ENCODE results near the gene MVD. TPM values are rescaled to one million over a fixed set of nuclear protein-coding genes. Genes with fewer than 3 reads are reported as not detected.

Gene MVD
- total RNA-seq, 4 donors from 2014 or later = 2.4 to 22.1 (median 15.0) TPM

- intact Hi-C loops (cut with DNase I; ENCODE audit: low total_unique reads) = no loop called here
- Histone ChIP-seq H3K27me3 (no peaks in the 10 kb centered on the region), H3K9me3 (no peaks in the 10 kb centered on the region), H3K27ac (no peak overlapping the region), H3K4me3 (no peak overlapping the region), H3K4me1 (peaks cover 0 to 4% of the 10 kb centered on the region in 2 donors), H3K36me3 (no peaks in the 10 kb centered on the region)
- TF ChIP-seq POLR2A (IDR thresholded peaks at IDR 0.05) (no peak), CTCF (IDR thresholded peaks at IDR 0.05) (no peak)
- no peak for DNase-seq
Observed at GRCh38 chr16:88665570-88665969, 2.7 kb upstream of the MVD start.

GRCh38 chr16:88665148-88665547, 2.3 kb upstream of the MVD start:
- TF ChIP-seq POLR2A (IDR thresholded peaks at IDR 0.05) (no peak), CTCF (IDR thresholded peaks at IDR 0.05) (no peak)
- no peaks in the 10 kb centered on the region for H3K27me3 ChIP-seq
- H3K36me3 ChIP-seq = no peaks in the 10 kb centered on the region
- H3K9me3 ChIP-seq = no peaks in the 10 kb centered on the region
- no peak for DNase-seq
- intact Hi-C loops (cut with DNase I; ENCODE audit: low total_unique reads) = no loop called here
- peaks cover 0 to 4% of the 10 kb centered on the region in 2 donors for H3K4me1 ChIP-seq
- H3K4me3 ChIP-seq = no peak overlapping the region
- no peak overlapping the region for H3K27ac ChIP-seq

GRCh38 chr16:88662222-88662842, 559 bp downstream of the MVD start:
- H3K27me3 ChIP-seq = no peaks in the 10 kb centered on the region
- H3K27ac ChIP-seq = peak overlapping the region; percentile 74 to 76

GRCh38 chr16:88661468-88661867, 1.4 kb downstream of the MVD start:
- H3K36me3 ChIP-seq = no peaks in the 10 kb centered on the region
- no peak for TF ChIP-seq CTCF (IDR thresholded peaks at IDR 0.05)
- no peak for TF ChIP-seq POLR2A (IDR thresholded peaks at IDR 0.05)
- H3K4me1 ChIP-seq = peaks cover 0 to 4% of the 10 kb centered on the region in 2 donors
- intact Hi-C loops (cut with DNase I; ENCODE audit: low total_unique reads) = no loop called here
- H3K4me3 ChIP-seq = no peak overlapping the region
- no peak for DNase-seq
- no peaks in the 10 kb centered on the region for H3K27me3 ChIP-seq
- no peak overlapping the region for H3K27ac ChIP-seq
- no peaks in the 10 kb centered on the region for H3K9me3 ChIP-seq

More at GRCh38 chr16:88662222-88662842, 559 bp downstream of the MVD start:
- peaks cover 0 to 4% of the 10 kb centered on the region in 2 donors for H3K4me1 ChIP-seq
- peak overlapping the region; percentile 75 to 97 for H3K4me3 ChIP-seq
- intact Hi-C loops (cut with DNase I; ENCODE audit: low total_unique reads) = no loop called here
- no peaks in the 10 kb centered on the region for H3K9me3 ChIP-seq
- no peak for TF ChIP-seq POLR2A (IDR thresholded peaks at IDR 0.05)
- no peak for TF ChIP-seq CTCF (IDR thresholded peaks at IDR 0.05)
- DNase-seq = no peak
- H3K36me3 ChIP-seq = no peaks in the 10 kb centered on the region

GRCh38 chr16:88659160-88659559, 3.7 kb downstream of the MVD start:
- DNase-seq = no peak
- Histone ChIP-seq H3K27me3 (no peaks in the 10 kb centered on the region), H3K36me3 (no peaks in the 10 kb centered on the region), H3K9me3 (no peaks in the 10 kb centered on the region), H3K4me1 (peaks cover 0 to 4% of the 10 kb centered on the region in 2 donors), H3K27ac (no peak overlapping the region), H3K4me3 (no peak overlapping the region)
- intact Hi-C loops (cut with DNase I; ENCODE audit: low total_unique reads) = no loop called here
- TF ChIP-seq CTCF (IDR thresholded peaks at IDR 0.05) = no peak
- no peak for TF ChIP-seq POLR2A (IDR thresholded peaks at IDR 0.05)
